H54 (cell line): Measurements from ENCODE around the gene RTN4R.
A peak's percentile ranks its signal among the peaks of the same experiment; 100 is the strongest.

ENCODE experiments used
- DNase-seq: peaks from one replicate; pipeline ENCODE4 v3.0.0; 2011; ENCODE audit warnings: low spot score, mixed read lengths; ENCODE audit not compliant: insufficient read length
- FAIRE-seq: peaks from 3 replicates; lab custom pipeline; 2011; peaks lifted over from hg19 to GRCh38; lab: Jason Lieb, UNC
- POLR2A ChIP-seq: IDR thresholded peaks from 2 replicates; pipeline ENCODE4 v1.6.1; 2011; ENCODE audit warnings: low read depth, mild to moderate bottlenecking, low read length

Gene RTN4R

DNA sequence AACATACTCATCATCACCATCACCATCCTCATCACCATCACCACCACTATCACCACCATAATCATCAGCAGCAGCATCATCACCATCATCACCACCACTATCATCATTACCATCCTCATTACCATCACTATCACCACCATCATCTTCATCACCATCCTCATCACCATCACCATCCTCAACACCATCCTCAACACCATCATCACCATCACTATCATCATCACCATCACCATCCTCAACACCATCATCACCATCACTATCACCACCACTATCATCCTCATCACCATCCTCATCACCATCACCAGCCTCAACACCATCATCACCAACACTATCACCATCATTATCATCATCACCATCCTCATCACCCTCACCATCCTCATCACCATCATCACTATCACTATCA lies 16.6 kb downstream of the RTN4R start:
- DNase-seq (no peak), FAIRE-seq (no peak)
- TF ChIP-seq POLR2A: no peak

- DNase-seq (no peak), FAIRE-seq (no peak)
- TF ChIP-seq POLR2A: no peak
Measured at GRCh38 chr22:20249797-20250354, 18.2 kb downstream of the RTN4R start.

DNA sequence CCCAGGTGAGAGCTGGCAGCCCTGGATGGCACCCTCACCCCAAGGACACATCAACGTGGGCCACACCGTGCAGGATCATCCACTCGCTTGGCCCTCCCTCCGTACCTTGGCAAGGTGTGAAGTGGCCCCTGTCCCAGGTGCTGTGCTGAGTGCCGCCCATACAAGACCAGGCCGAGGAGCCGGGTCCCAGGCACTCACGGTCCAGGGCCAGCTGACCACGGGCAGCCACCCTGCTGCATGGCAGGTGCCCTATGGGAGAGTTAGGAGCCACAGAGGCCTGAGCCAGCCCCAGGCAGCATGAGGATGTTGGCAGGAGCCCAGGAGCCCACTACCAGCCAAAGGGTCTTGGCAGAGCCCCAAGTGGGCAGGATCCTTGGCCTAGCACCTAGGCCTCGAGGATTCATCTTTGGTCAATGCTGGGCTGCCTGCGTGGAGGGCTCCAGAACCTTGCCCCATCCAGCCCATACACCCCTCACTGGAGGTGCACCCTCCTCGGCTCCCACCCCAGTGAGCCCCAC lies 19.6 kb downstream of the RTN4R start:
- no peak for TF ChIP-seq POLR2A
- FAIRE-seq: no peak
- DNase-seq: no peak

DNA sequence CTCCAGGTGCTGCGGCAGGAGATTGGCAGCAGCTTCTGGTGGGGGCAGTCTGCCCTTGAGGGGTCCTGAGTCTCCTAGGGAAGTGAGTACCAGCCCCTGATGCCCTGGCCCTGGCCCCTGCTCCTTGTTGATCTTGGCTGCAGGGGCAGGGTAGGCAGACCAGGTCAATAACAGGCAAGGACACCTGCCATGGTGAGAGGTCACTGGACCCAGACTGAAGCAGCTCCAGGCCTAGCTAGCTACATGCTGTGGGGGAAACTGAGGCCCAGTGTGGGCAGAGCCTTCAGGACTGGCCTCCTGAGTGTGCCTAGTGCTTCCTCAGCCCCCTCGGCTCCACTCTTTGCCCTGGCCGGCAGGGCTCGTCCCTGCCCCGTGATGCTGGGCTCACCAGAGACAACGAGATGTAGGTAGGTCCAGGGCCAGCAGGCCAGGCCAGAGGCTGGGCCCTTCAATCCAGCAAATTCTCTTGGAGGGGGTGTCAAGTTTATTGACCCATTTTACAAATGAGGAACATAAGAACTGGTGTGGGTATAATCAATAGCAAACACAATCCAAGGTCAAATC lies 20.4 kb downstream of the RTN4R start:
- TF ChIP-seq POLR2A: no peak
- no peak for FAIRE-seq

GRCh38 chr22:20247010-20247505 lies 21.1 kb downstream of the RTN4R start:
- DNase-seq (no peak), FAIRE-seq (no peak)
- no peak for TF ChIP-seq POLR2A

More for the DNA sequence above, 20.4 kb downstream of the RTN4R start:
- no peak for DNase-seq

DNA sequence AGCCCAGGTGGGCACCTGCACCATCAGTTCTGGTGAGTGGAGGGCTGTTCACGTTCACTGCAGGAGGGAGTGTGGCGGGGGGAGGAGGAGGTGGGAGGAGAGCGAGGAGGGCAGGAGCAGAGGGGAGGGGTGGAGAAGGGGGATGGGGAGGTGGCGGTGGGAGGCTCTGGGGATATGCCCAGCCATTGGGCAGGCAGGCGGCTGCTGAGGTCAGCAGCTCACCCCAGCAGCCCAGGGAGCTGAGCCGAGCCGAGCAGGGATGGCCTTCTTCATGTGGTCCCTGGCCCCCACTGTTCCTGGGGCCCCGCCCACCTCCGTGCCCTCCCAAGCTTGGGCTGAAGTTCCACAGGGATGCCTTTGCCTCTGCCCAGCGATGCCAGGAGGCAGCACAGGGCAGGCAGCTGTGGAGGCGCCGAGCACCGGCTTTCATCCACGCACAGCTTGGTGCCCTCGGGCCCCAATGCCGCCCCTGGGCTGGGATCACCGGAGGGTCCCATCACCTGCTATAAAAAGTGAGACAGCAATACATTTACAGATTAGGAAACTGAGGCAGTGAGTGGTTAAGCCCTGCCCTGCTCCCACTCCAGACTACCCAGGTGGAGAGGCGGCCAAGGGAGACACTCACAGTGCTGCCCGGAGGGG lies 21.6 kb downstream of the RTN4R start:
- DNase-seq (no peak), FAIRE-seq (no peak)
- no peak for TF ChIP-seq POLR2A

DNA sequence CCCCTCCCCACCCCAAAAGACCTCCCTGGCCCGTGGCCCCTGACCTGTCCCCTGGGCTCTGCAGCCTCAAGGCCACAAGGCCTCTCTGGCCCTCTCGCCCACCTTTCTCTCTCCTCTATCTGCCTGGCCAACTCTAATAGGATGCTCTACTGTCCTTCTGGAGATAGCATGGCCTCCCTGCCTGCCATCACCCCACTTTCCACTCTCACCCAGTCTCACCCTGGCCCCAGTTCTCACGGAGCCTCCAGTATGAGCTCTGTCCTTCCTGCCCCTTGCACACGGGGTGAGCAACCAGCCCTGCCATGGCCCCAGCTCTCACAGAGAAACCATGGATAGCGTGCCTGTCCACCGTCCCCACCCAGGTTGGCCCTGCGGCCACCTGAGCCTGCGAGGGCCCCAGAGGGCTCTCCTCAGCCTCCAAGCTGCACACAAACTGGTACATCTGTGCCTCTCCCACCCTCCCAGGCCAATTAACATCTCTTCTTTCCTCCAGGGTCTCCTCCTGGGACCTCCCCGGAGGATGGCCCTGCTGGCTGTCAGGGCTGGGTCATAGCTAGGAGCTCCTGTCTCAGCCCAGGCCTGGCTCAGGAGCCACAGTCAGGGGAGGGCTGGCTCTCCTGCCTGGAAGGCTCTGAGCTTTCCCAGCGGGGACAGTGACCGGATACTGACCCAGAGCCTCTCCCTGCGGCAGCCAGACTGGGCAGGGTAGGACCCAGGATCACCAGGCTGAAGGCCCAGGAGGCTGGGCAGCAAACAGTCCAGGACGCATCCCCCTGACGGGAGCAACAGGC lies 22.3 kb downstream of the RTN4R start:
- TF ChIP-seq POLR2A: no peak
- FAIRE-seq (no peak), DNase-seq (no peak)

DNA sequence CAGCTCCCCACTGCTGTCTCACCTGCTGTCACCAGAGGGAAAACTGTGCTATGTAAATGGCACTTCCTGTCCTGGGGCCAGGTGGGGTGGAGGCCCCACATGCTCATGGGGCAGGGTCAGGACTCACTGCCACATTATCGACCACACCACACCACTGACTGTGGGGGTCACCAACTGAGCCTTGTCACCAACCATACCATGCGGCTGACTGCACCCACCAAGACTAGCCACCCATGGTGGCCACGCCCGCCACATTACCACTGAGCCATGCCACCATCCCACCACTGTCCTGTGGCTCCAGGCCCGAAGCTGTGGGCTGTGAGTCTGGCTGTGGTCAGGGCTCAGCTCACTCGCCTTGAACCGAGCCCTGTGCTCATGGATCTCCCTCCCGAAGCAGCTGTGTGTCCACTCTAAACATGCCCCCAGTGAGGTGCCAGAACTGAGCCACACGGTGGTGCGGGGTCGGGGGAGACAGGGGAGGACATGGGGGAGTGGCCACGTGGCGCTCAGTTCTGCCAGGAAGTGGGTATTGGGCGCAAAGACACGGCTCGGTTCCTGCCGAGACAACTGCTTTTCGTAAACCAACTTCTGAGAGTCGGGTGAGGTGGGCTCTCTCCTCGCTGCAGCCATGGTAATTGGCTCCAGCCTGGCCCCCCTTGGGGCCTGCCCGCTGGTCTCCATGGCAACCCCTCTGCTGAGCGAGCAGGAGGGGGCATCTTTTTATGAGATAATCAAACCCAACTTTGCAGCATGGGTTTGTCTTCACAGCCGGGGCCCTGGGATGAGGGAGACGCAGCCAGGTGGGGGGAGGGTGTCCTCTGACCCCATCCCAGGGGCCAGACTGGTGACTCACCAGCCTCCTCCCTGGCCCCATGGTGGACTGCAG lies 23.2 kb downstream of the RTN4R start:
- DNase-seq (no peak), FAIRE-seq (no peak)
- TF ChIP-seq POLR2A: no peak

GRCh38 chr22:20244250-20244648 lies 23.9 kb downstream of the RTN4R start:
- FAIRE-seq: no peak
- DNase-seq: no peak
- TF ChIP-seq POLR2A: no peak

- TF ChIP-seq POLR2A: peak; percentile 39; the same call in 1 of the 2 replicates
- FAIRE-seq (peak; percentile 75), DNase-seq (peak; percentile 96)
Measured at GRCh38 chr22:20243537-20244249, 24.4 kb downstream of the RTN4R start.

- DNase-seq (no peak), FAIRE-seq (no peak)
- TF ChIP-seq POLR2A: no peak
Measured at GRCh38 chr22:20243176-20243536, 25.0 kb downstream of the RTN4R start.

DNA sequence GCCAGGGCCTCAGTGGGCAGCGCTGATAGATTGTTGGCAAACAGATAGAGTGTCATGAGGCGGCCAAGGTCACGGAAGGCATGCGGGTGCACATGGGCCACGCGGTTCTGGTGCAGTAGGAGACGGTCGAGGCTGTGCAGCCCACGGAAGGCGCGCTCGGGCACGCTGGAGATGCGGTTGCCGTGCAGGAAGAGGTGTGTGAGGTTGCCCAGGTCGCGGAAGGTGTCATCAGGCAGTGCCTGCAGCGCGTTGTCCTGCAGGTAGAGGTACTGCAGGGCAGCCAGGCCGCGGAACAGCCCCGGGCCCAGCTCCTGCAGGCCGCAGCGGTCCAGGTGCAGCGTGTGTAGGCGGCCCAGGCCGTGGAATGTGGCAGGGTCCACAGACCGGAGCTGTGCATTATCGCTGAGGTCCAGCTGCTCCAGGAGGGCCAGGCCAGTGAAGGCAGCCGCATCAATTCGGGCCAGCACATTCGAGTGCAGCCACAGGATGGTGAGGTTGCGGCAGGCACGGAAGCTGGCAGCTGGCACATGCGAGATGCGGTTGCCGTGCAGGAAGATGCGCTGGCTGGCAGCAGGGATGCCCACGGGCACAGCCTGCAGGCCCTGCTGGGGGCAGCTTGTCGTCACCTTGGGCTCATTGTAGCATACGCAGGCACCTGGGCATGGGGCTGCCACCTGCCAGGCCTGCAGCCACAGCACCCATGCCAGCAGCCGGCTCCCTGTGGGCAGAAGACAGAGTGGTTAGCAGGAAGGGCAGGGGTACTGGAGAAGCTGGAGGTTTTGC lies 25.5 kb downstream of the RTN4R start:
- no peak for FAIRE-seq
- no peak for TF ChIP-seq POLR2A

More for the DNA sequence above, 25.5 kb downstream of the RTN4R start:
- no peak for DNase-seq
